ENCODE results near the gene METTL21C.

Gene METTL21C

GRCh38 chr13:102677122-102677521, 17.7 kb downstream of the METTL21C start:
- TF ChIP-seq SIN3A (IDR thresholded peaks at IDR 0.05; ENCODE audit: borderline replicate concordance, insufficient read depth, low read length): no peak

GRCh38 chr13:102675115-102675514, 19.7 kb downstream of the METTL21C start:
- TF ChIP-seq, protein P1, sequence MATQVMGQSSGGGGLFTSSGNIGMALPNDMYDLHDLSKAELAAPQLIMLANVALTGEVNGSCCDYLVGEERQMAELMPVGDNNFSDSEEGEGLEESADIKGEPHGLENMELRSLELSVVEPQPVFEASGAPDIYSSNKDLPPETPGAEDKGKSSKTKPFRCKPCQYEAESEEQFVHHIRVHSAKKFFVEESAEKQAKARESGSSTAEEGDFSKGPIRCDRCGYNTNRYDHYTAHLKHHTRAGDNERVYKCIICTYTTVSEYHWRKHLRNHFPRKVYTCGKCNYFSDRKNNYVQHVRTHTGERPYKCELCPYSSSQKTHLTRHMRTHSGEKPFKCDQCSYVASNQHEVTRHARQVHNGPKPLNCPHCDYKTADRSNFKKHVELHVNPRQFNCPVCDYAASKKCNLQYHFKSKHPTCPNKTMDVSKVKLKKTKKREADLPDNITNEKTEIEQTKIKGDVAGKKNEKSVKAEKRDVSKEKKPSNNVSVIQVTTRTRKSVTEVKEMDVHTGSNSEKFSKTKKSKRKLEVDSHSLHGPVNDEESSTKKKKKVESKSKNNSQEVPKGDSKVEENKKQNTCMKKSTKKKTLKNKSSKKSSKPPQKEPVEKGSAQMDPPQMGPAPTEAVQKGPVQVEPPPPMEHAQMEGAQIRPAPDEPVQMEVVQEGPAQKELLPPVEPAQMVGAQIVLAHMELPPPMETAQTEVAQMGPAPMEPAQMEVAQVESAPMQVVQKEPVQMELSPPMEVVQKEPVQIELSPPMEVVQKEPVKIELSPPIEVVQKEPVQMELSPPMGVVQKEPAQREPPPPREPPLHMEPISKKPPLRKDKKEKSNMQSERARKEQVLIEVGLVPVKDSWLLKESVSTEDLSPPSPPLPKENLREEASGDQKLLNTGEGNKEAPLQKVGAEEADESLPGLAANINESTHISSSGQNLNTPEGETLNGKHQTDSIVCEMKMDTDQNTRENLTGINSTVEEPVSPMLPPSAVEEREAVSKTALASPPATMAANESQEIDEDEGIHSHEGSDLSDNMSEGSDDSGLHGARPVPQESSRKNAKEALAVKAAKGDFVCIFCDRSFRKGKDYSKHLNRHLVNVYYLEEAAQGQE (IDR thresholded peaks at IDR 0.05; ENCODE audit: insufficient read depth in 1 of 2, low read depth in 2 of 2, low read length in 2 of 2): no peak
- no peak for TF ChIP-seq TAF1 (IDR thresholded peaks at IDR 0.05; ENCODE audit: borderline replicate concordance, insufficient read depth, low read length)
- no peak for TF ChIP-seq POLR2AphosphoS5 (IDR thresholded peaks at IDR 0.05; ENCODE audit: low read depth, low read length)
- TF ChIP-seq FOXP2 (optimal IDR thresholded peaks at IDR 0.05; ENCODE audit: borderline replicate concordance, extremely low read depth, extremely low read length, insufficient read depth): no peak
- no peak for TF ChIP-seq SIN3A (IDR thresholded peaks at IDR 0.05; ENCODE audit: borderline replicate concordance, insufficient read depth, low read length)

GRCh38 chr13:102670130-102670529, 24.7 kb downstream of the METTL21C start:
- TF ChIP-seq TAF1 (IDR thresholded peaks at IDR 0.05; ENCODE audit: borderline replicate concordance, insufficient read depth, low read length) (no peak), SIN3A (IDR thresholded peaks at IDR 0.05; ENCODE audit: borderline replicate concordance, insufficient read depth, low read length) (no peak), FOXP2 (optimal IDR thresholded peaks at IDR 0.05; ENCODE audit: borderline replicate concordance, extremely low read depth, extremely low read length, insufficient read depth) (no peak), POLR2AphosphoS5 (IDR thresholded peaks at IDR 0.05; ENCODE audit: low read depth, low read length) (no peak)
- TF ChIP-seq, protein P1 (IDR thresholded peaks at IDR 0.05; ENCODE audit: insufficient read depth in 1 of 2, low read depth in 2 of 2, low read length in 2 of 2): no peak

- TF ChIP-seq, protein P1 (IDR thresholded peaks at IDR 0.05; ENCODE audit: insufficient read depth in 1 of 2, low read depth in 2 of 2, low read length in 2 of 2): no peak
- no peak for TF ChIP-seq TAF1 (IDR thresholded peaks at IDR 0.05; ENCODE audit: borderline replicate concordance, insufficient read depth, low read length)
- TF ChIP-seq FOXP2 (optimal IDR thresholded peaks at IDR 0.05; ENCODE audit: borderline replicate concordance, extremely low read depth, extremely low read length, insufficient read depth): no peak
- TF ChIP-seq POLR2AphosphoS5 (IDR thresholded peaks at IDR 0.05; ENCODE audit: low read depth, low read length): no peak
- TF ChIP-seq SIN3A (IDR thresholded peaks at IDR 0.05; ENCODE audit: borderline replicate concordance, insufficient read depth, low read length): no peak
Measured at GRCh38 chr13:102667911-102668310, 26.9 kb downstream of the METTL21C start.

GRCh38 chr13:102667023-102667422, 27.8 kb downstream of the METTL21C start:
- TF ChIP-seq POLR2AphosphoS5 (IDR thresholded peaks at IDR 0.05; ENCODE audit: low read depth, low read length) (no peak), SIN3A (IDR thresholded peaks at IDR 0.05; ENCODE audit: borderline replicate concordance, insufficient read depth, low read length) (no peak), FOXP2 (optimal IDR thresholded peaks at IDR 0.05; ENCODE audit: borderline replicate concordance, extremely low read depth, extremely low read length, insufficient read depth) (no peak), TAF1 (IDR thresholded peaks at IDR 0.05; ENCODE audit: borderline replicate concordance, insufficient read depth, low read length) (no peak)
- TF ChIP-seq, protein P1 (IDR thresholded peaks at IDR 0.05; ENCODE audit: insufficient read depth in 1 of 2, low read depth in 2 of 2, low read length in 2 of 2): no peak

Data from PFSK-1 (cell line).